ENCODE results near the gene SNX4.

GRCh38 chr3:125442506-125442905, 77.5 kb downstream of the SNX4 start:
- no peak for TF ChIP-seq CTCF (conservative IDR thresholded peaks at IDR 0.05; ENCODE audit: low read length)
- TF ChIP-seq EZH2phosphoT487 (IDR thresholded peaks at IDR 0.05; ENCODE audit: borderline replicate concordance, low read depth, low read length): no peak

Data from OCI-LY7 (cell line).